Measurements from ENCODE around the gene TGFBR1.

DNA sequence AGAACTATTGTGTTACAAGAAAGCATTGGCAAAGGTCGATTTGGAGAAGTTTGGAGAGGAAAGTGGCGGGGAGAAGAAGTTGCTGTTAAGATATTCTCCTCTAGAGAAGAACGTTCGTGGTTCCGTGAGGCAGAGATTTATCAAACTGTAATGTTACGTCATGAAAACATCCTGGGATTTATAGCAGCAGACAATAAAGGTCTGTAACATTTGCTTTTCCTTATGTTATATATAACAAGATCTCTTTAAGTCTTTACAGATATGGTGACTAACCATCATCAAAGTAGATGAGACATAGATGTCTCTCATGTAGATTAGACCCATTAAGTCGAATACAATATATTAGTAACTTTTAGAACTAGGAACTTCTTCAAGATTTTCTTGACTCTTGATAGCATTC, 33.0 kb downstream of the TGFBR1 start:
- TF ChIP-seq EZH2 (IDR thresholded peaks at IDR 0.05; ENCODE audit: borderline replicate concordance), result no peak
- no peak for TF ChIP-seq CTCF (IDR thresholded peaks at IDR 0.05; ENCODE audit: poor library complexity)
